Keratinocyte (primary cell): ENCODE measurements around the gene SEBOX.

Source experiments
- CTCF ChIP-seq, 3 experiments: IDR thresholded peaks in 1 of 3; conservative IDR thresholded peaks in 1 of 3; optimal IDR thresholded peaks in 1 of 3; 2 replicates in 2 of 3; 3 replicates in 1 of 3; pipeline versions ENCODE3 to v1.5.1; 2011; ENCODE audit warnings: low read length in 3 of 3, mild to moderate bottlenecking in 3 of 3, moderate library complexity in 2 of 3, control low read depth in 1 of 3, inconsistent platforms in 1 of 3; ENCODE audit not compliant: insufficient read depth in 2 of 3; ENCODE audit errors: extremely low read depth in 1 of 3
- EZH2 ChIP-seq: IDR thresholded peaks from one replicate; pipeline ENCODE4 v1.6.1; 2012; ENCODE audit warnings: inconsistent platforms, mild to moderate bottlenecking, low read length, moderate library complexity

- TF ChIP-seq CTCF (optimal IDR thresholded peaks at IDR 0.05 in 1 of 3, IDR thresholded peaks at IDR 0.05 in 1 of 3, conservative IDR thresholded peaks at IDR 0.05 in 1 of 3; ENCODE audit: extremely low read depth in 1 of 3, insufficient read depth in 2 of 3, low read length in 3 of 3): no peak
- no peak for TF ChIP-seq EZH2
Measured at GRCh38 chr17:28386391-28386790, 21.4 kb upstream of the SEBOX start.
